B cell (primary cell): Measurements from ENCODE around the gene AMACR. TPM values are rescaled to one million over a fixed set of nuclear protein-coding genes. Genes with fewer than 3 reads are reported as not detected.

ENCODE experiments used
- ATAC-seq: fragments of 200-7000 bp; cut with Tn5 transposase; one replicate; pipeline ENCODE4 v1.10.0; 2021; ENCODE audit warnings: low read depth, mild to moderate bottlenecking, moderate number of reproducible peaks, moderate library complexity
- CTCF ChIA-PET: fragments of 350-600 bp; sonication (Branson Sonifier 250); formaldehyde crosslinking; loops from one replicate; lab custom pipeline; 2021; ENCODE audit warnings: antibody characterized with exemption, inconsistent platforms; lab: Charles Lee
- POLR2A ChIA-PET: fragments of 350-600 bp; sonication (Branson Sonifier 250); formaldehyde crosslinking; loops from one replicate; lab custom pipeline; 2021; ENCODE audit warnings: antibody characterized with exemption; lab: Charles Lee
- DNase-seq: peaks from one replicate; pipeline ENCODE4 v3.0.0; 2013
- H2AFZ ChIP-seq: 2 replicates; pipeline ENCODE4 v1.6.1; 2012; ENCODE audit warnings: mild to moderate bottlenecking, low read depth, low read length; ENCODE audit not compliant: insufficient read depth, poor library complexity, severe bottlenecking
- H3K27ac ChIP-seq, 2 donors: 1 replicate in 1 of 2; 2 replicates in 1 of 2; pipeline ENCODE4 v1.5.1; 2012 to 2013; ENCODE audit warnings: low read length in 2 of 2, mild to moderate bottlenecking in 2 of 2, moderate library complexity in 1 of 2
- H3K27me3 ChIP-seq, 4 experiments: fragments of 200-600 bp in 1 of 4; sonication (generic) in 1 of 4; replicated peaks in 1 of 4; 1 replicate in 2 of 4; 2 replicates in 2 of 4; pipeline versions ENCODE4 v1.6.1 to v1.7.0; 2013 to 2016; ENCODE audit warnings: low read length in 3 of 4, mild to moderate bottlenecking in 2 of 4, mixed read lengths in 1 of 4, moderate library complexity in 1 of 4; ENCODE audit not compliant: insufficient read depth in 4 of 4, control insufficient read depth in 3 of 4; ENCODE audit errors: control extremely low read depth in 1 of 4
- H3K36me3 ChIP-seq, 2 experiments: replicated peaks in 1 of 2; 1 replicate in 1 of 2; 2 replicates in 1 of 2; pipeline versions ENCODE4 v1.6.1 to v1.7.1; 2013; ENCODE audit warnings: low read length in 1 of 2; ENCODE audit not compliant: insufficient read depth in 2 of 2, control insufficient read depth in 1 of 2; ENCODE audit errors: control extremely low read depth in 1 of 2, extremely low read depth in 1 of 2
- H3K4me1 ChIP-seq, 2 donors: fragments of 200-600 bp in 1 of 2; sonication (generic) in 1 of 2; 1 replicate in 1 of 2; 2 replicates in 1 of 2; pipeline versions ENCODE4 v1.5.1 to v1.6.1; 2013 to 2017; ENCODE audit warnings: low read length in 2 of 2; ENCODE audit not compliant: control insufficient read depth in 2 of 2, insufficient read depth in 2 of 2
- H3K4me2 ChIP-seq: replicated peaks from 2 replicates; pipeline ENCODE3; 2012; ENCODE audit warnings: mild to moderate bottlenecking, low read depth, low read length; ENCODE audit not compliant: poor library complexity, severe bottlenecking
- H3K4me3 ChIP-seq, 5 experiments: fragments of 200-600 bp in 1 of 5; sonication (generic) in 1 of 5; 1 replicate in 3 of 5; 2 replicates in 2 of 5; pipeline versions ENCODE4 v1.5.1 to v1.7.0; 2011 to 2016; ENCODE audit warnings: low read length in 4 of 5, mild to moderate bottlenecking in 4 of 5, low read depth in 2 of 5, control low read depth in 1 of 5, moderate library complexity in 1 of 5; ENCODE audit not compliant: insufficient read depth in 1 of 5; ENCODE audit errors: control extremely low read depth in 1 of 5, extremely low read depth in 1 of 5
- H3K79me2 ChIP-seq: fragments of 200-600 bp; sonication (generic); one replicate; pipeline ENCODE4 v1.6.0; 2016; ENCODE audit warnings: low read length; ENCODE audit not compliant: control insufficient read depth, insufficient read depth
- H3K9ac ChIP-seq: fragments of 200-600 bp; sonication (generic); 2 replicates; pipeline ENCODE4 v1.6.1; 2017; ENCODE audit warnings: mild to moderate bottlenecking, low read length, moderate library complexity
- H3K9me3 ChIP-seq, 3 donors: one replicate each; pipeline versions ENCODE4 v1.6.1 to v1.7.1; 2013; ENCODE audit warnings: low read length in 2 of 3; ENCODE audit not compliant: control insufficient read depth in 2 of 3, insufficient read depth in 1 of 3; ENCODE audit errors: control extremely low read depth in 1 of 3
- H4K20me1 ChIP-seq: 2 replicates; pipeline ENCODE4 v1.6.0; 2012; ENCODE audit warnings: mild to moderate bottlenecking, low read length; ENCODE audit not compliant: insufficient read depth, control insufficient read depth, poor library complexity, severe bottlenecking
- H3K27ac Mint-ChIP-seq: one replicate; pipeline ENCODE4 v1.8.0; 2021; ENCODE audit warnings: mixed read lengths
- H3K27me3 Mint-ChIP-seq: one replicate; pipeline ENCODE4 v1.8.0; 2021; ENCODE audit warnings: mixed read lengths
- H3K4me1 Mint-ChIP-seq: one replicate; pipeline ENCODE4 v1.8.0; 2021; ENCODE audit warnings: mixed read lengths
- H3K4me3 Mint-ChIP-seq: one replicate; pipeline ENCODE4 v1.8.0; 2021; ENCODE audit warnings: mixed read lengths
- H3K9me3 Mint-ChIP-seq: one replicate; pipeline ENCODE4 v1.8.0; 2022; ENCODE audit warnings: mixed read lengths; ENCODE audit not compliant: insufficient read depth
- EZH2 ChIP-seq: IDR thresholded peaks from 2 replicates; pipeline ENCODE4 v1.6.1; 2012; ENCODE audit warnings: borderline replicate concordance, low read depth, mild to moderate bottlenecking, moderate library complexity, low read length; ENCODE audit not compliant: insufficient read depth, poor library complexity, severe bottlenecking
- WGBS: methylation state at CpG from one replicate; pipeline ENCODE4 v1.1.5; 2013; ENCODE audit warnings: missing lambda C conversion rate; ENCODE audit not compliant: insufficient coverage; 5-methylcytosine and 5-hydroxymethylcytosine counted together
- intact Hi-C: fragments of 100-400 bp; cut with micrococcal nuclease; formaldehyde crosslinking; loops from one replicate; pipeline ENCODE4 v1.10.0; 2022
- polyA plus RNA-seq: library from polyadenylated mRNA; depleted of rRNA; stranded (reverse); fragments of >200 nt; gene quantifications from 2 replicates; pipeline ENCODE4 v1.2.3, GENCODE V29; 2012
- total RNA-seq, 2 donors: library from RNA; stranded (reverse); fragments of 120-200 nt in 1 of 2; gene quantifications; 1 replicate in 1 of 2; 2 replicates in 1 of 2; pipeline versions ENCODE4 v1.2.3 to v1.2.4, GENCODE V29; 2013 to 2022
- TF ChIP-seq, protein P1 (sequence below): fragments of 200-600 bp; IDR thresholded peaks from one replicate; pipeline ENCODE4 v1.8.0; 2022; ENCODE audit warnings: antibody characterized with exemption, mild to moderate bottlenecking

The AMACR gene
- total and polyA plus RNA-seq, 2 donors (not counting 1 experiment from before 2014, with no cell fraction given): 2.6 to 5.8 TPM

DNA sequence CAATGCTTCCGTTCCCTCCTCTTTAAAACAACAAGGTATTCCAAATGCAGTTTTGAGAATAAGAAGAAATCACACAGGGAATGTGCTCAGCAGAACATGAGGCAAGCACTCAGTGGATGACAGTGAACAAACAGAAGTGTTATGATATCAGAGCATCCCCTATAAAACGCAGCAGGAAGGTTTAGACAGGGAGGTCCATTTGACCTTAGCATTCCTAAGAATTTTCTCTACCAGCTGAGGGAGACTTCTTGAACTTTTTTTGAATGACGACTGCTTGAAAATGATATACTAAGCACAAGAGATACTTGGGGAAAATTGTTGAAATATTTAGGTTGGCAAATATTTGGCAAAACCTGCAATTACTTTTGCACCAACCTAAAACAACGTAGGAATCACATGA, 3.9 kb downstream of the AMACR start:
- Histone ChIP-seq H3K4me2 (no peak overlapping the region), H3K27ac (no peak overlapping the region), H2AFZ (no peak overlapping the region), H3K4me1 (peaks cover 9 to 11% of the 10 kb centered on the region in 2 donors), H3K79me2 (peaks cover 6% of the 10 kb centered on the region), H3K36me3 (peaks cover 8 to 11% of the 10 kb centered on the region in 2 experiments), H3K4me3 (no peak overlapping the region), H3K9ac (no peak overlapping the region), H3K27me3 (no peaks in the 10 kb centered on the region), H3K9me3 (no peaks in the 10 kb centered on the region), H4K20me1 (no peaks in the 10 kb centered on the region)
- TF ChIP-seq EZH2: no peak
- TF ChIP-seq, protein P1, sequence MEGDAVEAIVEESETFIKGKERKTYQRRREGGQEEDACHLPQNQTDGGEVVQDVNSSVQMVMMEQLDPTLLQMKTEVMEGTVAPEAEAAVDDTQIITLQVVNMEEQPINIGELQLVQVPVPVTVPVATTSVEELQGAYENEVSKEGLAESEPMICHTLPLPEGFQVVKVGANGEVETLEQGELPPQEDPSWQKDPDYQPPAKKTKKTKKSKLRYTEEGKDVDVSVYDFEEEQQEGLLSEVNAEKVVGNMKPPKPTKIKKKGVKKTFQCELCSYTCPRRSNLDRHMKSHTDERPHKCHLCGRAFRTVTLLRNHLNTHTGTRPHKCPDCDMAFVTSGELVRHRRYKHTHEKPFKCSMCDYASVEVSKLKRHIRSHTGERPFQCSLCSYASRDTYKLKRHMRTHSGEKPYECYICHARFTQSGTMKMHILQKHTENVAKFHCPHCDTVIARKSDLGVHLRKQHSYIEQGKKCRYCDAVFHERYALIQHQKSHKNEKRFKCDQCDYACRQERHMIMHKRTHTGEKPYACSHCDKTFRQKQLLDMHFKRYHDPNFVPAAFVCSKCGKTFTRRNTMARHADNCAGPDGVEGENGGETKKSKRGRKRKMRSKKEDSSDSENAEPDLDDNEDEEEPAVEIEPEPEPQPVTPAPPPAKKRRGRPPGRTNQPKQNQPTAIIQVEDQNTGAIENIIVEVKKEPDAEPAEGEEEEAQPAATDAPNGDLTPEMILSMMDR: no peak
- DNase-seq: no peak
- intact Hi-C loops: no loop called here
- Mint-ChIP-seq H3K4me3 (no peak overlapping the region), H3K4me1 (peaks cover 15% of the 10 kb centered on the region), H3K27me3 (no peaks in the 10 kb centered on the region), H3K27ac (no peak overlapping the region), H3K9me3 (no peaks in the 10 kb centered on the region)
- ChIA-PET CTCF (no interaction called here), POLR2A (no interaction called here)
- no CpG with 5 or more reads among the region's 4 CpGs for WGBS
- no peak for ATAC-seq

DNA sequence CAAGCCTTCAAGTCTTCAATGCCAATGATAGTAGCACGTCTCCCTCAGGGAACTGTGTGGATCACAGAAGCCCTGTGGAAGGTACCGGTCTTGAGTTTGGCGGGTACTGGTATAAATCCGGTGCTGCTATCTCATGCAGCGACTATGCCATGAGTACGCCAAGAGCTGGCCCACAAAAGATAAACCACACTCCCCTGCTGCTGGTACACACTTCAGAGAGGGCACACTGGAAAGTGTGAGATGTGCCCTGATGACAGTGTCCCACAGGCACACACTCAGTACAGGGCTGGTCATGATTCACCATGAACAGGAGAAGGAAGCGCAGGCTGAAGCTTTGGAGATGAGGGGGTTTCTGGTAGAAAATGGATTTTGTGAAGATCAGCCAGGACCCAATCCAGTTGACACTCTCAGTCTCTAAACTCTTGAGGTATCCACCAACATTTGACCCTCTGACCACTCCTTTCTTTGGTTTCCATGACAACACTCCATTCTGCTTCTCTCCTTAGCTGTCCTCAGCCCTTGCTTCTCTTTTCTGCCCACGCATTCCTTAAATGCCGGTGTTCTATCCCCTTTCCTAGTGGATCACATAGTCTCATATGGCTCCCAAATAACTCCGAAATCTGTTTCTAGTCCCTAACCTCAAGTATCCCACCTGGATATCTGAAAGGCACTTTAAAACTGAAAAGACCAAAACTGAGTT, 5.1 kb downstream of the AMACR start:
- CTCF ChIA-PET: no interaction called here
- H3K4me1 Mint-ChIP-seq: peaks cover 8% of the 10 kb centered on the region
- H3K4me3 ChIP-seq: no peak overlapping the region
- H3K4me2 ChIP-seq: no peak overlapping the region
- WGBS: 100% methylated on average over 6 of the region's 10 CpGs
- H4K20me1 ChIP-seq: no peaks in the 10 kb centered on the region
- TF ChIP-seq EZH2: no peak
- H3K9me3 ChIP-seq: no peaks in the 10 kb centered on the region
- H3K36me3 ChIP-seq: peaks cover 8 to 11% of the 10 kb centered on the region in 2 experiments
- no peak overlapping the region for H3K27ac ChIP-seq
- no peaks in the 10 kb centered on the region for H3K27me3 Mint-ChIP-seq
- H3K4me1 ChIP-seq: peaks cover 7 to 9% of the 10 kb centered on the region in 2 donors
- DNase-seq: no peak
- no peaks in the 10 kb centered on the region for H3K27me3 ChIP-seq
- no peak overlapping the region for H2AFZ ChIP-seq
- H3K9me3 Mint-ChIP-seq: no peaks in the 10 kb centered on the region
- H3K4me3 Mint-ChIP-seq: no peak overlapping the region
- intact Hi-C loops: no loop called here
- H3K9ac ChIP-seq: no peak overlapping the region
- POLR2A ChIA-PET: no interaction called here
- no peak for ATAC-seq
- H3K27ac Mint-ChIP-seq: no peak overlapping the region
- H3K79me2 ChIP-seq: peaks cover 6% of the 10 kb centered on the region
